Tibial nerve (tissue), 3 donors: Measurements from ENCODE around the gene ACBD6.

Source experiments
- POLR2A ChIP-seq, 2 donors: fragments of 450-650 bp; IDR thresholded peaks; one replicate each; pipeline ENCODE4 v1.6.1; 2017; ENCODE audit warnings: antibody characterized with exemption in 2 of 2, mild to moderate bottlenecking in 2 of 2, moderate library complexity in 2 of 2
- TF ChIP-seq, protein P1 (sequence below), 5 experiments: fragments of 200-600 bp in 3 of 5; fragments of 450-650 bp in 2 of 5; sonication (generic) in 3 of 5; IDR thresholded peaks; one replicate each; pipeline ENCODE4 v1.5.1; 2016 to 2019; ENCODE audit warnings: antibody characterized with exemption in 5 of 5, mild to moderate bottlenecking in 3 of 5, moderate library complexity in 2 of 5

DNA sequence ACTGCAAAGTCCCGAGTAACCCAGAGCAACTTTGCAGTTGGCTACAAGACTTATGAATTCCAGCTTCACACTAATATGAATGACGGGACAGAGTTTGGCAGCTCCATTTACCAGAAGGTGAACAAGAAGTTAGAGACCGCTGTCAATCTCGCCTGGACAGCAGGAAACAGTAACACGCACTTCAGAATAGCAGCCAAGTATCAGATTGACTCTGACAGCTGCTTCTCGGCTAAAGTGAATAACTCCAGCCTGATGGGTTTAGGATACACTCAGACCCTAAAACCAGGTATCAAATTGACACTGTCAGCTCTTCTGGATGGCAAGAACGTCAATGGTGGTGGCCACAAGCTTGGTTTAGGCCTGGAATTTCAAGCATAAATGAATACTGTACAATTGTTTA is 66.8 kb downstream of the ACBD6 start:
- TF ChIP-seq, protein P1, sequence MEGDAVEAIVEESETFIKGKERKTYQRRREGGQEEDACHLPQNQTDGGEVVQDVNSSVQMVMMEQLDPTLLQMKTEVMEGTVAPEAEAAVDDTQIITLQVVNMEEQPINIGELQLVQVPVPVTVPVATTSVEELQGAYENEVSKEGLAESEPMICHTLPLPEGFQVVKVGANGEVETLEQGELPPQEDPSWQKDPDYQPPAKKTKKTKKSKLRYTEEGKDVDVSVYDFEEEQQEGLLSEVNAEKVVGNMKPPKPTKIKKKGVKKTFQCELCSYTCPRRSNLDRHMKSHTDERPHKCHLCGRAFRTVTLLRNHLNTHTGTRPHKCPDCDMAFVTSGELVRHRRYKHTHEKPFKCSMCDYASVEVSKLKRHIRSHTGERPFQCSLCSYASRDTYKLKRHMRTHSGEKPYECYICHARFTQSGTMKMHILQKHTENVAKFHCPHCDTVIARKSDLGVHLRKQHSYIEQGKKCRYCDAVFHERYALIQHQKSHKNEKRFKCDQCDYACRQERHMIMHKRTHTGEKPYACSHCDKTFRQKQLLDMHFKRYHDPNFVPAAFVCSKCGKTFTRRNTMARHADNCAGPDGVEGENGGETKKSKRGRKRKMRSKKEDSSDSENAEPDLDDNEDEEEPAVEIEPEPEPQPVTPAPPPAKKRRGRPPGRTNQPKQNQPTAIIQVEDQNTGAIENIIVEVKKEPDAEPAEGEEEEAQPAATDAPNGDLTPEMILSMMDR (IDR thresholded peaks at IDR 0.05) = no peak
- no peak for TF ChIP-seq POLR2A (IDR thresholded peaks at IDR 0.05)
